DMS53 treated with DMSO at 0.1 percent for 48 hours (cell line): ENCODE results near the gene TRNP1.
A peak's percentile ranks its signal among the peaks of the same experiment; 100 is the strongest.
"Not testable (repeated sequence)": the region's sequence is repeated elsewhere in the genome, so short reads cannot be mapped to it uniquely, and the experiment has no call there.

ENCODE experiments used
- DNase-seq: peaks from one replicate; lab custom pipeline; 2025; ENCODE audit not compliant: unreplicated experiment; lab: John Stamatoyannopoulos, UW

Gene TRNP1

DNA sequence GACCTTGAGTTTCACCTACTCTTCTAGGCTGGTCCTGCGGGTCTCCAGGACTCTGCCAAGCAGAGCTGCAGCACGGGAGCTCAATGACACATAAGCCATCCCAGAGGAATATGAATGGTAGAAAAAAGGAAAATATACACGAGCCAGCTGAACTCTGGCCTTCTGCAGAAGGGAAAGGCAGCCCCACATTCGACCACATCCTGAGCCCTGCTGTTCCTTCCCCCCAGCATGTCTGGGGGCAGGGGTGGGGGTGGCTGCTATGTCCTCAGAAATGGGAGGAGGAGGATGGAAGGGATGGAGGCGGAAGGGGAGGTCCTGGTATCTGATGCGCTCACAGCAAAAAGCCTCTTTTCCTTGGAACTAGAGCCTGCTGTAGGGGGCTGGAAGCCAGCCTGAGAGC is 21.1 kb upstream of the TRNP1 start:
- DNase-seq: no peak

DNA sequence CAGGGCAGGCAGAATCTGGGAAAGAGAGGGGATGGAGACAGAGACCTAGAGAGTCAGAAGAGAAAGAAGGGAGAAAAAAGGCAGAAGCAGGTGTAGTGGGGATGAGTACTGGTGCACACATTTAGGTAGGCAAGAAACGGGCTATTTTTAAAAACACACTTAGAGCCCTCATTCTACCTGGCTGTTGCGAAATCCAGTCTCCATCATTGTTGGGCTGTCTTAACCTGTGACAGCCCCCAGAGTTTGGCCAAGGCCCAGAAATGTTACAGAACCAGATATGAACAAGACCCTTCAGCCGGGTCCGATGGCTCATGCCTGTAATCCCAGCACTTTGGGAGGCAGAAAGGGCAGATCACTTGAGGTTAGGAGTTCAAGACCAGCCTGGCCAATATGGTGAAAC is 20.7 kb upstream of the TRNP1 start:
- no peak for DNase-seq

DNA sequence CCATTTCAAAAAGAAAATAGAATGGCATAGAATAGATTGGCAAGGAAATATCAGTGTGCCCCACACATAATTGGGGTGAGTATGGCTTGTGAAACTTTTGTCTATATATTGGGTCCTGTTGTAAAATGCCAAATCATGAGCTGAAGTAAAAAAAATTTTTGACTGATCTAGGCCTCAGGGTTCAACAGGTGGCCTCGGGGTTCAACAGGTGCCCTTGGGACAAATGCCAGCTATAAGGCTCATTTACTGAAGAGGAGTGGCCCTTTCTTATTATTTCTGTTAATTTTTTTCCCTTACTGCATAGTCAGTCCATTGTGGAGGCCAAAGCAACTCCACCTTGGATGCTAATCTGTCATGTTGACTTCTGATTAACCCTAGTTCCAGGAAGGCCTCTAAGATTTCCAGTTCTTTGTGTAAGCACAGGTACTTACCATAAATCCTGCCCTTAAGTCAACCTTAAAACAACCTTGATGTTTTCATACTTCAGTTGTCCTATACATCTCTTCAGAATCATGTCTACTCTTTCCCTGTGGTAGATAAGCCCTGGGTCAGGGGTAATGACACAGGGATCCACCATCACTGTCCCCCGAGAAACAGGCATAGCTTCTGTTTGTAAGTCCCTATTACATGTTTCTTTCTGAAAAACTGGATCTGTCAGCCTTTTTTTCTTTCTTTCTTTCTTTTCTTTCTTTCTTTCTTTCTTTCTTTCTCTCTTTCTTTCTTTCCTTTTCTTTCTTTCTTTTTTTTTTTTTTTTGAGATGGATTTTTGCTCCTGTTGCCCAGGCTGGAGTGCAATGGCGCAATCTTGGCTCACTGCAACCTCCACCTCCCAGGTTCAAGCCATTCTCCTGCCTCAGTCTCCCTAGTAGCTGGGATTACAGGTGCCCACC is 16.6 kb upstream of the TRNP1 start:
- DNase-seq: no peak

DNA sequence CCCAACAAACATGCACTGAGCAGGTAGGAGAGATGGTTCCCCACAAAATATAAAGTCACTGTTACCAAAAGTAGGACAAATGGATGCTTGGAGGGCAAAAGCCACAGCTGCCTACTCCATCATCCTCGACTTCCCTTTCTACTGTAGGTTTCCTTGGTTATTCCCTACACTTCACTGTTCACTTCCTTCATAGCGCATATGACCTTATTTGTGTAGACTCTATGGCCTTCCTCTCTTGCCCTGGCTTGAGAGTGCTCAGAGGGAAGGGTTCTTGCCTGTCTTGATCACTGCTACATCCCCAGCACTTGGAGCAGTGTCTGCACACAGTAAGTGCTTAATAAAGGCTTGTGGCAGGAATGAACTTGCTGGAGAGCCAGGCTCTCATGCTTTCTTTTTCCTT is 14.6 kb upstream of the TRNP1 start:
- DNase-seq: no peak

DNA sequence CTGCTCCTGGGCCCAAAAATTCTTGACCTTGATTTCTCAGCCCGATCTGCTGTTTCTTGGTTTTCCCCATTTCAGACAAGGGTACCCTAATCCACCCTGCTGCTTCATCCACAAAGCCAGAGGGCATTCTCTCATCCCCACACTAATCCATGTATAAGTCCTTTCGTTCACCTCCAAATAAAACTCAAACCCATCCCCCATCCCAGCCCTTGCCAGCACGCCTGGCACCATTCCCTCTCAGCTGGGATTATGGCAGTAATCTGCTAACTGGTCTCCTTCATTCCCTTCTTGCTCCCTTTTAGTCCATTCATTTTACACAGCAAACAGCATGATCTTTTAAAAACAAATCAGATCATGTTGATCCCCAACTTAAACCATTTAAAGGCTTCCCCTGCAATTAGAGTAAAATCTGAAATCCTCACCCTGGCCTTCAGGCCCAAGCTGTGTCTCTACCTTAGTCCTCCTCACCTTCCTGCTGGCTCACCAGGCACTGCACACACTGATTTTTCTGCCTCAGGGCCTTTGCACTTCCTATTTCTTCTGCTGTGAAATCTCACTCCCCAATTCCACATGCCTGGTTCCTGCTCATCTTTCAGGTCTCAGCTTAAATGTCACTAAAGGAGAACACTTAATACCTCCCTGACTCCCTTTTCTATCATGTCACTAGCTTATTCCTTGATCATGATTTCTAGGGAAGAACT is 12.2 kb upstream of the TRNP1 start:
- DNase-seq: no peak

DNA sequence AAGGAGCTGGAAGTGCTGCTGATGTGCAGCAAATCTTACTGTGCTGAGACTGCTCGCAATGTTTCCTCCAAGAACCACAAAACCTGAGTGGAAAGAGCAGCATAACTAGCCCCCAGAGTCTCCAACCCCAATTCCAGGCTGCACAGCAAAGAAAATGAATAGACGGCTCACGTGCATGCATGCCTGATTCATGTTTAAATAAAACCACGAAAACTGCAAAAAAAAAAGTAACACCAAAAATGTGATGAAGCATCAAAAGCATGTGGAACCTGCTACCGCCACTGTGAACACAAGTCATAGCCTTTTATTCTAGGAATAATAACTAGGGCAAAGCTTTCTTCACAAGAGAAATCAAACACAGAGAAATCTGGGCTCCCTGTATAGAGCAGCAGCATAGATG is 9.6 kb upstream of the TRNP1 start:
- DNase-seq: no peak

DNA sequence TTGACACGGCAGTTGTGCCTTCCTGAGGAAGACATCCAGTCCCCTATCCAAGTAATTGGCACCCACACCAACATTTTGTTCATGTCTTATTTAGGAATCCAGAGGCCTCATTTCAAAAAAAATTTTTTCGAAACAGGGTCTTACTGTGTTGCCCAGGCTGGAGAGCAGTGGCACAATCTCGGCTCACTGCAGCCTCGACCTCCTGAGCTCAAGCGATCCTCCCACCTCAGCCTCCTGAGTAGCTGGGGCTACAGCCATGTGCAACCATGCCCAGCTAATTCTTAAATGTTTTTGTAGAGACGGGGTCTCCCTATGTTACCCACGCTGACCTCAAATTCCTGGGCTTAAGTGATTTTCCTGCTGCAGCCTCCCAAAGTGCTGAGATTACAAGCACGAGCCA is 9.2 kb upstream of the TRNP1 start:
- no peak for DNase-seq

DNA sequence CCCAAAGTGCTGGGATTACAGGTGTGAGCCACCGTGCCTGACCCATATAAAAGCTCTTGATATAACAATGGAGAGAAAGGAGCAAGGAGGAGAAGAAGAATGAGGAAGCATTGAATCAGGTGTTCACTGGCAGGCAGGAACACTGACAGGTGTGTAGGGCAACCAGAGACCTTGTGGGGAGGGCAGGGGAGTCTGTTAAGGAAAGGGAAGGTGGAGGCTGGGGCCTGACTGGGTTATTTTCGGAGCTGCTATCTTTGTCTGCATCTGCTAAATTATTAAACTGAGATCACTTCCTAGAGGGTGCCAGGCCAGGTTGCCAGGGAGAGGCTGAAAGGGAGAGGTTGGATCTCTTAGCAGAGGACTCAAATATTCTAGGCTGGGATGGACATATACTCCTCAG is 6.8 kb upstream of the TRNP1 start:
- peak; percentile 31 for DNase-seq

DNA sequence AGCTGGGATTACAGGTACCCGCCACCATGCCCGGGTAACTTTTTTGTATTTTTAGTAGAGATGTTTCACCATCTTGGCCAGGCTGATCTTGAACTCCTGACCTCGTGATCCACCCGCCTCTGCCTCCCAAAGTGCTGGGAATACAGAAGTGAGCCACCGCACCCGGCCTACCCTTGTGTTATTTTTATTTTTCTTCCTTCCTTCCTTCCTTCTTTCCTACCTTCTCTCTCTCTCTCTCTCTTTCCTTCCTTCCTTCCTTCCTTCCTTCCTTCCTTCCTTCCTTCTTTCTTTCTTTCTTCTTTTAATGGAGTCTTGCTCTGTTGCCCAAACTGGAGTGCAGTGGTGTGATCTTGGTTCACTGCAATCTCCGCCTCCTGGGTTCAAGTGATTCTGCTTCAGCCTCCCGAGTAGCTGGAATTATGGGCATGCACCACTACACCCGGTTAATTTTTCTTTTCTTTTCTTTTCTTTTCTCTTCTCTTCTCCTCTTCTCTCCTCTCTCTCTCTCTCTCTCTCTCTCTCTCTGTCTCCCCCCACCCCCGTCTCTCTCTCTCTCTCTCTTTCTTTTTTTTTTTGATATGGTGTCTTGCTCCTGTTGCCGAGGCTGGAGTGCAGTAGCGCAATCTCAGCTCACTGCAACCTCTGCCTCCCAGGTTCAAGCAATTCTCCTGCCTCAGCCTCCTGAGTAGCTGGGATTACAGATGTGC is 3.9 kb upstream of the TRNP1 start:
- not testable (repeated sequence) for DNase-seq

DNA sequence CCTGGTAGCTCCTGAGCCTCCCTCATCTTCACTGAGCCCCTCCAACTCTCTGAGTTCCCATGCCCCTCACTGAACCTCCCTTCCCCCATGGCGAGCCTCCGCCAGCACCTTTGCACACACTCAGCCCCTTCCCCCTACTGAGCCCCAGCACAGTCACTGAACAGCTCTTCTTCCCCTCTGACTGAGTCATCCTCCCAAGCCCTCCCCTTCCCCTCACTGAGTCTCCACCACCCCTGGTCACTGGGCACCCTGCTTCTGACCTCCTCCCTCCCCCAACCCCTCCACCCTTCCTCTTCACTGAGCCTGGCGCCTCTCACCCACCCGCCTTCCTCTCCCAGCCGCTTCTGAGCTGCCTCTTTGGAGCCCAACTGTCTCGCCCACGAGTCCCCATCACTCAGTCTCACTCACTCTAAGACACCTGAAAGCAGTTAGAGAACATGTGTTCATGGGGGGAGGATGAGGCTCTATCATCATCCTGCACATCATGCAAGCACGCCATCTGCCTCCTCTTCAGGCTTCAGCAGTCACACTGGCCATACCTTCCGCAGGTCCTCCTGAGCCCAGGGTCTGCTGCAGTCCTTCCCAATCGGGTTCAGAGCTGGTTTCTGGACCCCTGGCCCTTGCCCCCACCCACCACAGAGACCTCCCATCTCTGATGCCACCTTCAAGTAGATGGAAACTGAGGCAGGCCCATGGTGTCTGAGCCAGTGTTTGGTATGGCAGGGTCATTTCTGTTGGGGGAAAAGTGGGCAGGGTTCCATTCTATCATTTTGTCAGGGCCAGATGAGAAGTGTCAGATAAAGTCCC is 2.0 kb upstream of the TRNP1 start:
- DNase-seq: peak; percentile 91

DNA sequence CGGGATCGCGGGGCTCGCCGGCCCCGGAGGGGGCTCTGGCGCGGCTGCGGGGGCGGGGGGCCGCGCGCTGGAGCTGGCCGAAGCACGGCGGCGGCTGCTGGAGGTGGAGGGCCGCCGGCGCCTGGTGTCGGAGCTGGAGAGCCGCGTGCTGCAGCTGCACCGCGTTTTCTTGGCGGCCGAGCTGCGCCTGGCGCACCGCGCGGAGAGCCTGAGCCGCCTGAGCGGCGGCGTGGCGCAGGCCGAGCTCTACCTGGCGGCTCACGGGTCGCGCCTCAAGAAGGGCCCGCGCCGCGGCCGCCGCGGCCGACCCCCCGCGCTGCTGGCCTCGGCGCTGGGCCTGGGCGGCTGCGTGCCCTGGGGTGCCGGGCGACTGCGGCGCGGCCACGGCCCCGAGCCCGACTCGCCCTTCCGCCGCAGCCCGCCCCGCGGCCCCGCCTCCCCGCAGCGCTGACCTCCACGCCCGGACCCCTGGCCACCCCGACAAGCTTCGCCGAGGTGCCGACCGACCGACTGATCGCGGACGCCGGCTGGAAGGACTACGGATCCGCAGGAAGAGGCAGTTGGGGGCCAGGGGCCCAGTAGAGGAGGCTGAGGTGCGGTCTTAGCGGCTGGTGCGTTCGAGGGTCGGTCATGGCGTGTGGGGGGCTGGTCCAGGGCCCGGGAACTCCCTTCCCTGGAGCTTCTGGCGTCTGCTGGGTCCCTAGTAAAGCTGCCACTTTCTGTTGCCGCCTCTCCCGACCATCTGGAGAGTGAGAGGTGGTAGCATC is 711 bp downstream of the TRNP1 start:
- DNase-seq: no peak

DNA sequence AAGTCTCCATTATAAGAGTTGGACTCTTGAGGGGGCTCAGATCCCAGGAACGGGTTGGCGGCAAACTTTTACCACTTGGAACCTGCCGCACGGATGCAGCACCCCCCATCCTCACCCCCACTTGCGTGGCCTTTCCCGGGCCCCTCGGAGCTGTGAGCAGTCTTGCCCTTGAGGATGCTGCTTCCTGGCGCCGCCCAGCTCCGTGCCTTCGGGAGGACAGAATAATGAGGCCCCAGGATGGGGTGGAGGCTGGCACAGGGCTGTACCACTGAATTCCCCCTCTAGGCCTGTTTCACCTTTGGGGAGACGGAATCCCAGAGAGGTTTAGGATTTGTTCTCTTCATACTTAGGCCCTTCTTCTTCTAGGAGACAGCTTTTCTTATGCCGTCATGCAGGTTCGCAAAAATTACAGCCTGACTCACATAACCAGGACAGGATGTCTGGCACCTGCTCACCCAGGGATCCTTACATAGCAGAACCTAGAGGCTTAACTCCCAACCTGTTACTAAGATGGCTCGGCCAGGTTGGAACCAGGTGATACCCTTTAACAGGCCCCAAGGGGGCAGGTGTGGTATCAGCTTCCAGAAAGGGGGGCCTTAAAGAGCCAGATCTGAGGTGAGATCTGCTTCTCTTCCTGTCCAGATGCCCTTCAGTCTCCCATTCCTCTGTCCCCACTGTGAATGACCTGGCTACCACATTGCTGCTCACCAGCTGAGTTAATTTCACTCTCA is 1.5 kb downstream of the TRNP1 start:
- peak; percentile 29 for DNase-seq

DNA sequence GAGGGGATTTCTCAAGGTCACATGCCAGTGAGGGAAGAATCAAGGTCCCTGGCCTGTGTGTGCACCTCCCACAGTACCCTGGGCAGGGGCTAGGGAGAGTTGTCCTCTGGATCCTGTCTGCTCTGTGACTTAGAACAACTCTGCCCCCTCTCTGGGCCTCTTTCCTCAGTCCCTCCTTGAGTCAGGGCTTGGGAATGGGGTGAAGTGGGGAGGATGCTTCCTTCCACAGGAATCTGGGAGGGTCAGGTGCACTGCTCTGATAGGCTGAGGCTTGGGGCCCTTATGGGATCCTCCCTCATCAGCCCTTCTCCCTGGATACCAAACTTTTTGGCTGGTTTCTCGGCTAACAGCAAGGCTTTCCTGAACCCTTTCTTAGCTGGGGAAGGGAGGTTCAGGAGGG is 2.5 kb downstream of the TRNP1 start:
- DNase-seq: no peak

DNA sequence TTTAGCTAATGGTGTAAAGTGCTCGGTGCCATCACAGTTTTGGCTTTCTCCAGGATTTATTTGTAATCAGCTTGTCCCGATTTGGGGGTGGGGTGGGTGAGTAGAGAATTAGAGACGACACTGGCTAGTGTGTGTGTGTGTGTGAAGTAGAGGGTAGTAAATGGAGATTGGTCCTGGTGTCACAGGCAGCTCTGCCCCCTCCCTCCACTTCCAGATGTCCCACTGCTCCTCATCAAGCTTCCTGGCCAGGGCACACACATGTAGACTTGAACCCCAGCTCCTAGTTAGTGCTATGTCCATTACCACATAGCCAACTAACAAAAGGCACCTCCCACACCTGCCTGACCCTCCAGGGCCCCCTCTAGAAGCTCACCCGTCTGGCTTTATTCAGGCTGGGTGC is 3.2 kb downstream of the TRNP1 start:
- DNase-seq: no peak

DNA sequence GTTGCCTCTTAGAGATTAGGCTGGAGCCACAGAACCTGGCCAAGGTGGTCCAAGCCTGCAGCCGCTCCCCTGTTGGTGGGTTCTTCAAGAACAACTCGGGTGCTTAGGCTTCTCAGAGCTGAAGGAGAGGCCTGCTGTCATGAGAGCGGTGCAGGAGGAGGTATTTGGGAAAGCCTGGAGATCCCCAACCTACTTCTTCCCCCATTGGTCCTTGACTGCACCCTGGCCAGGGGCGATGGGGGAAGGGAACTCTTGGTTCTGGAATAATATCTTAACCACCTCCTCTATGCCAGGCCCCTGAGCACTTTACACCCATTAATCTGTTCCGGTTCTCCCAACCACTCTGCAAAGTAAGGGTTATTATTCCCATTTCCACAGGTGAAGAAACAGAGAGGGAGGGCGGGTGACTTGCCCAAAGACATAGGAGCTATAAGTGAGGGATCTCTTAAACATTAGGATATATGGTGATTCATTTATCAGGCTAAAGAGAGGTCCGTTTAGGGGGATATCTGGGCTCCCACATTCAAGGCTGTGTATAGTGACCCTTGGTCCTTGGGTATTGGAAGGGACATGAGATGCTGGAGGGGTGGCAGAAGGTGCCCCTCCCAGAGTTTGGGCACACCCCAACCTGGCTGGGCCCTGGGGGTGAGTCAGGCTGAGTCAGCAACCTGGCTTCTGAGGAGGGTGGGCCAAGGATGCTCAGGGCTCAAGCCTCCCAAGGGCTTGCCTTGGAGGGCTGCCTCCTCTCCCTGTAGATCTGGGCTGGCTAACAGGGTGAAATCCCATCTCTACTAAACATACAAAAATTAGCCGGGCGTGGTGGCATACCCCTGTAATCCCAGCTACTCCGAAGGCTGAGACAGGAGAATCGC is 5.2 kb downstream of the TRNP1 start:
- no peak for DNase-seq

DNA sequence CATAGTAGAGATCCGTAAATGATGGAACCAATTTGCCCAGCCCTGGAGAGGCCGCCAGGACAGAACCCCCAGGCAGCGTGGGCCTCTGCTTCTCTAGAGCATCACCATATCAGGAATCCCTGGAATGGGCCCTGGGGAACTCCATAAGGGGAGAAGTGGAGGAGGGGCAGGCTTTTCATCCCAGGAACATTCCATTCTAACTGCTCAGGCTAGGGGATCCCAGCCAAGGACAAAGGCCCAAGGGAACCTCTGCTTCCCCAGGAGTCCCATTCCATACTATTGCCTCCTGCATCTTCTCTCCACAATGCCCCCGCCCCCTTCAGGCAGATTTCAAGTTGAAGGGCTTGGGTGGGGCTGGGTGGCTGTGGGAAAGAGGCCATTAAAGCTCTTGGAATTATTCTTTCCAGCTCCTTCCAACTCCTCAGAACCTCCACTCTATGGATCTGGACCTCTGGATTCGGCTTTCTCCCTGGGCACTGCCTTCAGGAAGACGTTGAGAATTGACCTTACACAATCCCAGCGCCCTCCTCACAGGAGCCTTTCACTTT is 6.0 kb downstream of the TRNP1 start:
- DNase-seq: no peak

DNA sequence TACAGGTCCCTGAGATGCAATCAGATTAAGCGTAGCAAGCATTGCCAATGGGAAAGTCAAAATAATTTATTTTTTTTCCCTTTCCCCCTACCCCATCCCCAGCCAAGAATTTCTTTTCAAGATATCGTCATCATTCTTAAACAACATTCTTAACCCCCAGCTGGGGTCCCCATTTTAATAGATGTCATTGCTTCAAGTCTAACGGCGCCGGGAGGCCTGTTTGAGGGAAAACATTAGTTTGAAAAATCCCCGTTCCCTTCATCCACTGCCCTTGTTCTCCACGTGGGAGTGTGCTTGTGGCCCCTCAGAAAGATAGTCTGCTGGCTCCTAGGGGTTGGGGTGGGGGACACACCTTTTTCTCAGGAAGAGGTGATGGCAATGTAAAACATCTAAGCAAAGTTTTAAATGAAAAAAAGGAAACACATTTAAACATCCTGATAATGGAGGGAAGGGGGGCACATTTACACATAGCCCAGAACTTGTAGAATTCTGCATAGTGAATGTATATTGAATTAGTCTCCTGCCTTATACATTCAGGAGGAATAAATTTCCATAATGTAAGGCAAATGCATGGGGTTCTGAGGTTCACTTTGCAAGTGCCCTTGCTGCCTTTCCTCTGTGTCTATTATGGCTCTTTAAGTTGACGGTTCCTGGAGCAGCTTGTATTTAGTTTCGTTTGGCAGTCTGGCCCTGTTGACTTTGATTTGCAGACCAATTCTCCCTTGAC is 6.8 kb downstream of the TRNP1 start:
- DNase-seq: no peak
